Left ventricle myocardium inferior (tissue), 1 donor: ENCODE measurements around the gene PKN2. TPM values are rescaled to one million over a fixed set of nuclear protein-coding genes. Genes with fewer than 3 reads are reported as not detected.

Experiments used
- DNase-seq: peaks from one replicate; pipeline ENCODE4 v3.0.0-alpha.2; 2020
- H3K27ac ChIP-seq: fragments of 200-600 bp; replicated peaks from 2 replicates; pipeline ENCODE4 v1.8.0; 2021
- H3K27me3 ChIP-seq: fragments of 200-600 bp; 2 replicates; pipeline ENCODE4 v1.8.0; 2021; ENCODE audit warnings: low read depth
- H3K36me3 ChIP-seq: fragments of 200-600 bp; 2 replicates; pipeline ENCODE4 v1.8.0; 2021
- H3K4me1 ChIP-seq: fragments of 200-600 bp; 2 replicates; pipeline ENCODE4 v1.8.0; 2021
- H3K4me3 ChIP-seq: fragments of 200-600 bp; 2 replicates; pipeline ENCODE4 v1.8.0; 2021; ENCODE audit warnings: mild to moderate bottlenecking, moderate library complexity
- H3K9me3 ChIP-seq: fragments of 200-600 bp; replicated peaks from 2 replicates; pipeline ENCODE4 v1.8.0; 2021
- intact Hi-C: fragments of 100-400 bp; cut with micrococcal nuclease; formaldehyde crosslinking; loops from one replicate; pipeline ENCODE4 v1.11.0; 2022
- total RNA-seq: library from RNA; stranded (reverse); fragmentation: NEBNext Ultra II Directional; extraction: Animal tissue kit (Norgen Biotek cat#: 25700); gene quantifications from one replicate; pipeline ENCODE4 v1.2.1, GENCODE V29; 2021
- TF ChIP-seq, protein P1 (sequence below): fragments of 200-600 bp; IDR thresholded peaks from 2 replicates; pipeline ENCODE4 v1.8.0; 2021; ENCODE audit warnings: antibody characterized with exemption, mild to moderate bottlenecking, borderline replicate concordance
- donor health status: DM: no; HTN: yes; CAD: no; lungs with severe emphysema.

The PKN2 gene
- total RNA-seq, 1 donor from 2014 or later, result 28.2 TPM

DNA sequence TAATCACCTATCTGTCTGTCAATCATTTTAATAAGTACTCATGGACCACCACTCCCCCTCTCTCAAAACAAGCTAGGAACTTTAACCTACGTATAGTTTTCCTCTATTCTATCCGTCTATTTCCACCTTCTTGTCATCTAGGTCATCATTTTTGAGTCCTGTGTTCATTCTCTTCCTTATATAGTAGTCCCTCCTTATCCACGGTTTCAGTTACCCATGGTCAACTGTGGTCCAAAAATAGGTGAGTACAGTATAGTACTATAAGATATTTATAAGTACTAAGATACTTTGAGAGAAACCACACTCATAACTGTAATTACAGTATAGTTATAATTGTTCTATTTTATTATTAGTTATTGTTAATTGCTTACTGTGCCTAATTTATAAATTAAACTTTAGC lies 7.5 kb downstream of the PKN2 start:
- no peak overlapping the region for H3K4me3 ChIP-seq
- H3K4me1 ChIP-seq, result peaks cover 41% of the 10 kb centered on the region
- intact Hi-C loops, result no loop called here
- H3K27me3 ChIP-seq, result no peaks in the 10 kb centered on the region
- TF ChIP-seq, protein P1, sequence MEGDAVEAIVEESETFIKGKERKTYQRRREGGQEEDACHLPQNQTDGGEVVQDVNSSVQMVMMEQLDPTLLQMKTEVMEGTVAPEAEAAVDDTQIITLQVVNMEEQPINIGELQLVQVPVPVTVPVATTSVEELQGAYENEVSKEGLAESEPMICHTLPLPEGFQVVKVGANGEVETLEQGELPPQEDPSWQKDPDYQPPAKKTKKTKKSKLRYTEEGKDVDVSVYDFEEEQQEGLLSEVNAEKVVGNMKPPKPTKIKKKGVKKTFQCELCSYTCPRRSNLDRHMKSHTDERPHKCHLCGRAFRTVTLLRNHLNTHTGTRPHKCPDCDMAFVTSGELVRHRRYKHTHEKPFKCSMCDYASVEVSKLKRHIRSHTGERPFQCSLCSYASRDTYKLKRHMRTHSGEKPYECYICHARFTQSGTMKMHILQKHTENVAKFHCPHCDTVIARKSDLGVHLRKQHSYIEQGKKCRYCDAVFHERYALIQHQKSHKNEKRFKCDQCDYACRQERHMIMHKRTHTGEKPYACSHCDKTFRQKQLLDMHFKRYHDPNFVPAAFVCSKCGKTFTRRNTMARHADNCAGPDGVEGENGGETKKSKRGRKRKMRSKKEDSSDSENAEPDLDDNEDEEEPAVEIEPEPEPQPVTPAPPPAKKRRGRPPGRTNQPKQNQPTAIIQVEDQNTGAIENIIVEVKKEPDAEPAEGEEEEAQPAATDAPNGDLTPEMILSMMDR, result no peak
- no peak overlapping the region for H3K27ac ChIP-seq
- no peak for DNase-seq
- H3K9me3 ChIP-seq, result no peaks in the 10 kb centered on the region
- peaks cover 13% of the 10 kb centered on the region for H3K36me3 ChIP-seq

DNA sequence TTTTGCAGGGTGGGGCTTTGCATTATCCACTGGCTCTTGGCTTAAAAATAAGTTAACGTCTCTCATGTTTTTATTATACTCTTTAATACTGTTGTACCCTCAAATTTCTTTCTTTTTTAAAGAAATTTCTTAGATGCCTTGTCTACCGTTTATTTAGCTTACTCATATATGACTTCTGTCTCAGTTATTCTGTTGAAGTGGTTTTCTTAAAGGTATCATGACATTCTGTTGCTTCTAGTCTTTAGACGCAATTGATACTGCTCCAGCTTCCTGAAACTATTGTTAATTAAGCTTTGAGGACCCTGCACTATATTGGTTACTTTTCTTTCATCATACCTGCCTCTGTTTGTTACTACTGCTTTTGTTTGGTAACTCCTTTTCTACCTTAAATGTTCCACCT lies 11.7 kb downstream of the PKN2 start:
- TF ChIP-seq, protein P1, result no peak
- H3K36me3 ChIP-seq, result peaks cover 13% of the 10 kb centered on the region
- DNase-seq, result no peak
- intact Hi-C loops, result no loop called here
- no peak overlapping the region for H3K4me3 ChIP-seq
- no peak overlapping the region for H3K27ac ChIP-seq
- peaks cover 53% of the 10 kb centered on the region for H3K4me1 ChIP-seq
- peaks cover 5% of the 10 kb centered on the region for H3K9me3 ChIP-seq
- no peaks in the 10 kb centered on the region for H3K27me3 ChIP-seq

DNA sequence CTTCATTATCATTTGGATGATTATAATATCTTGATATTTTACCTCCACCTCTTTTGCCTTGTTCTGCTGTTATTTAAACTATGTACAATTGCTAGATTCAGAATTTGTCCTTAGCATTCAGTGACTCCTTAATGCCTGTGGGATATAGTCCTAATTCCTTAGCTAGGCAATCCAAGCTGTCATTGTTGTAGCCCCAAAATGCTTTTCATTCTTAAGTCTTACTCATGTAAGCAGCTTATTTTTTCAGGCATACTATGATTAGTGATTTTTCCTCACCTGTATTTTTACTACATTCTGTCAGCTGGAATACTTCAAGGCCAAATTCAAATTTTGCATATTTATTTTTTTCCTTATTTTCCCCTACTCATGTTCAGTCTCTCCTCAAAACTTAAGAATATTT lies 13.4 kb downstream of the PKN2 start:
- no peak for DNase-seq
- H3K36me3 ChIP-seq, result peaks cover 9% of the 10 kb centered on the region
- peaks cover 57% of the 10 kb centered on the region for H3K4me1 ChIP-seq
- TF ChIP-seq, protein P1, result no peak
- peak overlapping the region; percentile 3 for H3K27ac ChIP-seq
- peaks cover 5% of the 10 kb centered on the region for H3K9me3 ChIP-seq
- no peaks in the 10 kb centered on the region for H3K27me3 ChIP-seq
- H3K4me3 ChIP-seq, result no peak overlapping the region
- intact Hi-C loops, result no loop called here

DNA sequence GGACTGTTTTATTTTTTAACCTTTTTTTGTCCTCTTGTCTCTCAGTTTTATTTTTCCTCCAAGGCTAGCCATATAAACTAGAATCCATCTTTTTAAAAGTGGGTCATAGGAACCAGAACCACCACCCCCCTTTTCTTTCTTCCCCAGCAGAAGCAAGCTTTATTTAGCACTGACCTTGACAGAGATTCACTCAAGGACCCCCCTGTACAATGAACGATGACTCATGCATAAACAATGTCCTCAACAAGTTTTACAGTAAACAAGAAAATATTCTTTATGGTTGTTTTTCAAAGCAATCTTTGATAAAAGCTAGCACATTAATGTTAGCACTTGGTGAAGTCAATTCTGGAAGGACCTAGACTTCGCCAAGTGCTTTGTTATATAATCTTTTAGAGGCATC lies 14.1 kb downstream of the PKN2 start:
- intact Hi-C loops, result no loop called here
- Histone ChIP-seq H3K36me3 (peaks cover 9% of the 10 kb centered on the region), H3K27ac (peak overlapping the region; percentile 3), H3K4me1 (peaks cover 62% of the 10 kb centered on the region), H3K4me3 (no peak overlapping the region), H3K9me3 (peaks cover 5% of the 10 kb centered on the region), H3K27me3 (no peaks in the 10 kb centered on the region)
- no peak for DNase-seq
- TF ChIP-seq, protein P1, result no peak

DNA sequence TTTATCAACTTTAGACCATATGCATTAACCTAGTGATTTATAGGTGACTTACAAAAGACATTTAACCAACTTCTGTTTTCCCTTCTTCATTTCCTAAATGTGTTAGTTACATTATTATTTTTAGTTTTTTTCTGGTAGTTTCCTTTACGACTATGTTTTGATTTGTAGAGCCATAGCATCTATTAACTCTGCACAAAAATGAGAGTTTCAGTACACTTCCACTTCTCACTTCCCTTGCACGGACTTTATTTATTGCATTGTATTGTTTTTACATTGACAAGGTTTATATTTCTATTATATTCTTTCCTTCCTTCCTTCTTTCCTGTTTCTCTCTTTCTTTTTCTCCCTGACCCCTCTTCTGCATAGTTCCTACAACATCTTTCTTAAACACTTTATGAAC lies 14.7 kb downstream of the PKN2 start:
- TF ChIP-seq, protein P1, result no peak
- H3K27me3 ChIP-seq, result no peaks in the 10 kb centered on the region
- DNase-seq, result no peak
- H3K9me3 ChIP-seq, result peaks cover 5% of the 10 kb centered on the region
- no peak overlapping the region for H3K27ac ChIP-seq
- H3K36me3 ChIP-seq, result peaks cover 4% of the 10 kb centered on the region
- H3K4me1 ChIP-seq, result peaks cover 63% of the 10 kb centered on the region
- H3K4me3 ChIP-seq, result no peak overlapping the region
- intact Hi-C loops, result no loop called here
